HG03064 (cell line): Measurements from ENCODE around the gene USP36.

Source experiments
- ATAC-seq: cut with Tn5 transposase; IDR thresholded peaks from one replicate; pipeline ENCODE4 v1.9.1; 2021; ENCODE audit warnings: low read depth; ENCODE audit not compliant: unreplicated experiment

USP36 gene

DNA sequence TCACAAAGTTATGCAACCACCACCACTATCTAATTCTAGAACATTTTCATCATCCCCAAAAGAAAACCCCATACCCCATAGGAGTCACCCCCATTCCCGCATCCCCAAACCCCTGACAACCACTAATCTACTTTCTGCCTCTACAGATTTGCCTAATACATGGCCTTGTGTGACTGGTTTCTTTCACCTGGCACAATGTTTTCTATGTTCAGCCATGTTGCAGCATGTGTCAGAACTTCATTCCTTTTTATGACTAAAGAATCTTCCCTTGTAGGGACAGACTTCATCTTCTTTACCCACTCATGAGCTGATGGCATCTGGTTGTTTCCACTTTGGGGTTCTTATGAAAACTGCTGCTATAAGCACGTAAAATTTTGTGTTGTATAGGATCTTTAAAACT is 93.1 kb downstream of the USP36 start:
- no peak for ATAC-seq

DNA sequence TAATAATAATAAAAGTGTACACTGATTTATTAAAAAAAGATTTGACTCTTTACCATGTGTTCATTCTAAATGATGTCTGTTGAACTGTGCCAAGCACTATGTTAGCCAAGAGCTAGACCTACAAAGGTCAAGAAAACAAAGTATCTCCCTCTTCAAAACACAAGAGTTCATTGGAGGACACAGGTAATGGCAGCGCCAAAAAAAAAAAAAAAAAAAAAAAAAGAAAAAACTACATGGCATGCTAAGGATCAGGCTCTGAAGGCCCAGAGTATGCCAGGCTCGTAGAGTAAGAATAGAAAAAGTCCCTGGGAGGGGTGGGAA is 93.7 kb downstream of the USP36 start:
- ATAC-seq = no peak

DNA sequence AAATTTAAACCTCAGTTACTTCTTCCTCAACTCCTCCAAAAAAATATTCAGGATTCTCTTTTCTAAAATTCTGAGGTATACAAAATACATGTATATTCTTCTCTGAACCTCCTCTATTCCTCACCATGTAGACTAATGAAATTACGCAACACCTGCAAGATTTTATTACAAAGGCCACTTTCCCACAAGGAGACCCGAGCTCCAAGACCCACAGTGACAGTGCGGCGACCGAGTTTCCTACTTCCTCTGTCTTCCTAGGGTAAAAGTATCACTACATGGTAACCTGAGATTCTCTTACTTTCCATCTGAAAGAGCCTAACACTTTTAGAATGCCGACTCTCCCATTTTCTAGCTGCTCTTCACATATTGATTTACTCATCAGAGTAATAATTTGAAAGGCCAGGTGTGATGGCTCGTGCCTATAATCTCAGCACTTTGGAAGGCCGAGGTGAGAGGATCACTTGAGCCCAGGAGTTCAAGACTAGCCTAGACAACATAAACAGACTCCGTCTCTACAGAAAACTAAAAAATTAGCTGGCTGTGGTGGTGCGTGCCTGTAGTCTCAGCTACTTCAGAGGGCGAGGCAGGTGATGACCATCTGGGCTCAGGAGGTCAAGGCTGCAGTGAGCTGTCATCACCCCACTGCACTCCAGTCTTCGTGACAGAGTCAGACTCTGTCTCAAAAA is 94.2 kb downstream of the USP36 start:
- ATAC-seq = no peak
